DND-41 (cell line): ENCODE measurements around the gene C14orf93.

Source experiments
- EZH2 ChIP-seq: IDR thresholded peaks from 3 replicates; pipeline ENCODE4 v1.6.1; 2012; ENCODE audit warnings: borderline replicate concordance, low read depth, mild to moderate bottlenecking, moderate library complexity, low read length, inconsistent platforms; ENCODE audit not compliant: severe bottlenecking
- TF ChIP-seq, protein P1 (sequence below): IDR thresholded peaks from 2 replicates; pipeline ENCODE4 v1.5.1; 2012; ENCODE audit warnings: borderline replicate concordance, low read length, moderate library complexity, mild to moderate bottlenecking; ENCODE audit not compliant: poor library complexity, severe bottlenecking; ENCODE audit errors: extremely low read depth

- TF ChIP-seq, protein P1, sequence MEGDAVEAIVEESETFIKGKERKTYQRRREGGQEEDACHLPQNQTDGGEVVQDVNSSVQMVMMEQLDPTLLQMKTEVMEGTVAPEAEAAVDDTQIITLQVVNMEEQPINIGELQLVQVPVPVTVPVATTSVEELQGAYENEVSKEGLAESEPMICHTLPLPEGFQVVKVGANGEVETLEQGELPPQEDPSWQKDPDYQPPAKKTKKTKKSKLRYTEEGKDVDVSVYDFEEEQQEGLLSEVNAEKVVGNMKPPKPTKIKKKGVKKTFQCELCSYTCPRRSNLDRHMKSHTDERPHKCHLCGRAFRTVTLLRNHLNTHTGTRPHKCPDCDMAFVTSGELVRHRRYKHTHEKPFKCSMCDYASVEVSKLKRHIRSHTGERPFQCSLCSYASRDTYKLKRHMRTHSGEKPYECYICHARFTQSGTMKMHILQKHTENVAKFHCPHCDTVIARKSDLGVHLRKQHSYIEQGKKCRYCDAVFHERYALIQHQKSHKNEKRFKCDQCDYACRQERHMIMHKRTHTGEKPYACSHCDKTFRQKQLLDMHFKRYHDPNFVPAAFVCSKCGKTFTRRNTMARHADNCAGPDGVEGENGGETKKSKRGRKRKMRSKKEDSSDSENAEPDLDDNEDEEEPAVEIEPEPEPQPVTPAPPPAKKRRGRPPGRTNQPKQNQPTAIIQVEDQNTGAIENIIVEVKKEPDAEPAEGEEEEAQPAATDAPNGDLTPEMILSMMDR = no peak
- no peak for TF ChIP-seq EZH2
Observed at GRCh38 chr14:23013054-23013748, 3.3 kb upstream of the C14orf93 start.
